HG03460 (cell line): ENCODE data around the gene PAQR5.

Experiments
- ATAC-seq: cut with Tn5 transposase; IDR thresholded peaks from one replicate; pipeline ENCODE4 v1.9.1; 2021; ENCODE audit not compliant: unreplicated experiment

PAQR5 gene

DNA sequence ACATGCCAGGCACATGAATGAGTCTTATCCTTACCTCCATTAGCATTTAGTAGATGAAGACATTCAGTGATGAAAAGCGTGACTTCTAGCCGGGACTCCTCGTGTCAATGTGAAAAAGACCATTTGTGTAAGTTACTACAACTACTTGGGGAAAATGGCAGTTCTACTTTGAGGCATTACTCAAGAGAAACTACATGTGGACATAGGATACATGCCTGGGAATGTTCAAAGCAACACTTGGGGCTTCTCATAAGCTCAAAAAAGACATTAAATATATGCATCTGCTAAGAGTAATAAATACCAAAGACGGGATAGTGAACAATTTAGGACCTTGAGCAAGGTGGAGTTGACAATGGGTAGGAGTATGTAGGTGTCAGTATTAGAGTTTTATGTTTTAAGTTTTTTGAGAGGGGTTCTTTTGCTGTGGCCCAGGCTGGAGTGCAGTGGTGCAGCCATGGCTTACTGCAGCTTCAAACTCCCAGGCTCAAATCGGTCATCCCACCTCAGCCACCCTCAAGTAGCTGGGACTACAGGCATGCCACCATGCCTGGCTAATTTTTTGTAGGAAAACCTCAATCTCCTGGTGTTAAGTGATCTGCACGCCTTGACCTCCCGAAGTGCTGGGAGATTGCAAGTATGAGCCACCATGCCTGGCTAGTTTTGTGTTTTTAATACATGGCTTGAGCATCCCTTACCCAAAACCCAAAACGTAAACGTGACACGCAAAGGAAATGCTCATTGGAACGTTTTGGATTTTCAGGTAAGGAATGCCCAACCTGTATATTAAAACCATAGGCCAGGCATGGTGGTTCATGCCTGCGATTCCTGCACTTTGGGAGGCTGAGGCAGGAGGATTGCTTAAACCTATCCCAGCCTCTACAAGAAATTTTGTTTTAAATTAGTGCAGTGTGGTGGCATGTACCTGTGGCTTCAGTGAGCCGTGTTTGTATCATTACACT lies 157.8 kb downstream of the PAQR5 start:
- no peak for ATAC-seq
